ENCODE results near the gene SPINK5.
"Not testable (repeated sequence)": the region's sequence is repeated elsewhere in the genome, so short reads cannot be mapped to it uniquely, and the experiment has no call there.

The SPINK5 gene

DNA sequence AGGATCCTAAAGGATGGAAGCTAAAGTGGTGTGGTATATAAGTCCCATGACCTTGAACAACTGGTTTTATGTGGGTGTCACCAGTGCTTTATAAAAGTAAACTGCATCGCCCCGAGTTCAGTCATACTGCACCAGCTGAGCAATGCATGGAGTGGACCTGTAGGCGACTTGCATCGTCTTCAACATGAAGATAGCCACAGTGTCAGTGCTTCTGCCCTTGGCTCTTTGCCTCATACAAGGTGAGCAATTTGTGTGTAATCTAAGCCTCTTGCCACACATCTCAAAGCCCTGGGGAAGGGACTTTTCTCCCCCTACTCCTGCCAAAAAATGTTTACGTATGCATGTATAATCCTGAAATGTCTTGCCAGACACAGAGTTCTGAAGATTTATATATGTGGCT lies at the start of gene SPINK5:
SPINK5 (plus strand) TSS at position 120 of the 400 bp plus-strand sequence; CDS start at position 185, 65 bp downstream.
- no peak for DNase-seq

DNA sequence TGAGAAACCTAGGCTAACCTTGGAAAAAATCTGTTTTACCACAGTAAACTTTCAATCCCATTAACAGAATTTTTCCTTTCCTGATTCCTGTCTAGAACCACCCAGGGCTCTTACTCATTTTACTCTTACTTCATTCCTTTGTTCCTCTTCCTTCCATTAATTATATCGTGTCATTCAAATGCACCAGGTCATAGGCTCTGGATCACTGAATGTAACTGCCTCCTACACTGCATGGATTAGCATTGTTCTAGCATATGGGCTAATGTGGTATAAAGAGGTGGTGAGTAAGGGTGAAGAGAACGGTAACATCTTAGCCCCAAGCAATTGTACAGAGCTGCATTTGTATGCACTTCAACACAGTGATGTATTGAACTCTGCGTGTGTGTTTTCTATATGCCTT lies 49.5 kb upstream of the SPINK5 start:
- no peak for DNase-seq

GRCh38 chr5:148020257-148020988 lies 43.4 kb upstream of the SPINK5 start:
- no peak for DNase-seq

GRCh38 chr5:148027505-148027904 lies 36.3 kb upstream of the SPINK5 start:
- DNase-seq: no peak

DNA sequence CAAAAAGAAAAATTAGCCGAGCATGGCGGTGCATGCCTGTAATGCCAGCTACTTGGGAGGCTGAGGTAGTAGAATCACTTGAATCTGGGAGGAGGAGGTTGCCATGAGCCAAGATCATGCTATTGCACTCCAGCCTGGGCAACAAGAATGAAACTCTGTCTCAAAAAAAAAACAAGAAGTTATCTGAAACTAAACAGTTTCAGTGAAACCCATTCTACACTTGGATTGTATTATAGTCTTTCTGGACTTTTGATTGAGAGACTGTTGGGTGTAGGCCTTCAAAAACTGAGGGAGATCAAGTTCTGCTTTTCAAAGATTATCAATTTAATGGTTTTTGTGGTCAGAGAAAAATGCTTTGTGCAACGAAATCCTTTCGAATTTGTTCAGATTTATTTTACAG lies 34.6 kb upstream of the SPINK5 start:
- no peak for DNase-seq

DNA sequence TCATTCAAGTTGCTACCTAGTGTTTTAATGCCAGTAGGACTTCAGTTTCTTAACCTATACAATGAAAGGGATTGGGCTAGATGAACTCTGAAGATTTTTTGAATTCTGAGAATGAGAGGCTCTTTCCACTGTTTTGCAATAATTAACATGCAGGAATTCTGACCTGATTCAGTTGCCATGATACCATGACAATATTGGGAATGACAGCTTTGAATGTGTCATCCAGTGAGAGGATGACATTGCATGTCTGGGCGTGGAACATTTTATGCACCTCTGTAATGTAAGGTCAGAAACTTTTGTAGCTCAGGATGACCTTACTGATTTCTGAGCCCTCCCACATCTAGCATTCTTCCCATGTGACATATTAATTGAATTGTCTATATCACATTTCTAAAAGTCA lies 30.6 kb upstream of the SPINK5 start:
- no peak for DNase-seq

DNA sequence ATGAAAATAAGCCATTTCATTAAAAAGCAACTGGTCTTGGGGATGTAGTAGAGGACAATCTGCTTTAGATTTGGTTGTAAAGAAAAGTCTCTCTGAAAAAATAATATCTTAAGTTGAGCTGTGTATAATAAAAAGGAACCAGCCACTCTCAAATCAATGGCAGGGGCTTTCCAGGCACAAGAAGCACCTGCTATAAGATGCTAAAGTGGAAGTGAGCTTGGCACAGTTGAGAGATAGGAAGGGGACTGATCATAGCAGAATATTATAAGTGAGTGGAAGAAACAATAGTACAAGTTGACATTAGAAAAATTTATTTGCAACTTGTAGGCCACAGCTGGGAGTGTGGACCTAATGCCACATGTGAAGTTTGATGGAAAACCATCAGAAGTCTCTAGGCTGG lies 28.1 kb upstream of the SPINK5 start:
- no peak for DNase-seq

DNA sequence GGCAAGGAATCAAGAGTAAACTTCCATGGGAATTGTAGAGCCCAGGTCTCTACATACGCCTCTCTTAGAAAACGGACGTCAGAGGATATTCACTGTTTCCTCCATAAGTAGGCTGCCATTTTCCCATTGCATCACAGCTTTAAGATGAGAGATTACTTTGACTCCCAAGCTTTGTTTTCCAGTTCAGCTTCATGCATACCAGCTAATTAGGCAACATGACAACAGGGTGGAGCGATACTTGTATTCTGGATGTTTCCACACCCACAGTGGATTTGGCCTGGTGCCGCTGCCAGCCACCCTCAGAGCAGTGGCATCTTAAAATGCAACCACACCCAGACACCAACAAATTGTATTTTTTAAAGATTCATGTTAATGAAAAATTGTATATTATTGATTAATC lies 20.9 kb upstream of the SPINK5 start:
- no peak for DNase-seq

- no peak for DNase-seq
Observed at GRCh38 chr5:148043705-148044104, 20.1 kb upstream of the SPINK5 start.

DNA sequence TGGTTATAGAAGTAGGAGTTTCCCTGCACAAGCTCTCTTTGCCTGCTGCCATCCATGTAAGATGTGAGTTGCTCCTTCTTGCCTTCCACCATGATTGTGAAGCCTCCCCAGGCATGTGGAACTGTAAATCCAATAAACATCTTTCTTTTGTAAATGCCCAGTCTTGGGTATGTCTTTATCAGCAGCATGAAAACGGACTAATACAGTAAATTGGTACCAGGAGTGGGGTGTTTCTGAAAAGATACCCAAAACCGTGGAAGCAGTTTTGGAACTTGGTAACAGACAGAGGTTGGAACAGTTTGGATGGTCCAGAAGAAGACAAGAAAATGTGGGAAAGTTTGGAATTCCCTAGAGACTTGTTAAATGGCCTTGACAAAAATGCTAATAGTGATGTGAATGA lies 8.6 kb upstream of the SPINK5 start:
- not testable (repeated sequence) for DNase-seq

- no peak for DNase-seq
Observed at GRCh38 chr5:148060309-148060708, 3.5 kb upstream of the SPINK5 start.

- no peak for DNase-seq
Observed at GRCh38 chr5:148060881-148061280, 2.9 kb upstream of the SPINK5 start.

GRCh38 chr5:148070621-148071020 lies 6.8 kb downstream of the SPINK5 start:
- no peak for DNase-seq

DNA sequence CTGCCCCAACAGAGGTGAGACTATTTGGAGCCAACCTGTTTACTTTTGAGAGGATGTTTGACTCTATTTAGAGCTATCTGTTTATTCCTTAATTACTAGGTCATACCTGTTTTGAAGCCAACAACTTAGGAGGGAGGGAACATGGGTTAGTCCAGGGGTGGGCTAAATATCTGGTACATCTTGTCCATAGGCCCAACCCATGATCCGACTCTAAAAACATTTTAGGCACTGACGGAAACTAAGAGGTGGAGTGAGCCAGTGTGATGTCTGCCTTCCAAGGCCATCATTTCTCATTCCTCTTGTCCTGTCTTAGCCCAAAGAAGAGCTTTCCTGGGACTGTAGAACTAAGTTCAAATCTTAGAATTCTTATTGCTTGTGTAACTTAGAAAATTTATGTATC lies 8.4 kb downstream of the SPINK5 start:
- no peak for DNase-seq

GRCh38 chr5:148075529-148075928 lies 11.7 kb downstream of the SPINK5 start:
- DNase-seq: no peak

DNA sequence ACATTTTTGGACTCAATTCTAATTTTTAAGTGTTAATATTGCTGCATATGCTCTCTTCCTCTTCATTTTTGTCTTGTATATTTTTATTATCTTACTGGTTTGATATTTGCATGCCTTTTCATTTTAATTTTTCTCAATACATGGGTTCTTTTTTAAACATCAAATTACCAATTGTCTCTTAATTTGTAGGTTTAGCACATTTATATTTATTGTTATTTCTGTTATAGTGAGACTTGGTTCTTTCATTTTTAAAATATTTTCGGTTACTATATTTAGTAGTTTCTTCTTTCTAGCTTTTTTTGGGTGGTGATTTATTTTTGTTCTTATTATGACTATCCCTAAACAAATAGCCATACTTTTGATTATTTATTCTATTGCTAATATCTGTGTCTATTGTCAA lies 19.4 kb downstream of the SPINK5 start:
- DNase-seq: no peak

DNA sequence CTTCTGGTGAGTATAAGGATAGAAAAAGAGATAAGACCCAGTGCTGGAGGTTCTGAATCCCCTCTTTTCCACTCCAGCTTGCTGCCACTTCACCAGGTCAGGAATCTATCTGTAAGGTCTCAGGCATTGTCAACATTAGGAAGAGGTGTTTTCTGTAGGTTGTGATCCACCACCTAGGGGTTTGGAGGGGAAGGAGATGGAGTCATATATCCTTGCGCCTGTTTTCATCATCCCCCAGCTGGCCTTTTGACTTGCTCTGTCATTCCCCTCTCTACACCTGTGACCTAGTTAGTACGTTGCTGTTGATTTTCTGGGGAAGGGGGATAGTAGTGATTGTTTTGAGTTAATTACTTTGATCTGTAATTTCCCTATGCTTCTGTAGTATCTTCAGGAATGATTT lies 20.5 kb downstream of the SPINK5 start:
- no peak for DNase-seq

DNA sequence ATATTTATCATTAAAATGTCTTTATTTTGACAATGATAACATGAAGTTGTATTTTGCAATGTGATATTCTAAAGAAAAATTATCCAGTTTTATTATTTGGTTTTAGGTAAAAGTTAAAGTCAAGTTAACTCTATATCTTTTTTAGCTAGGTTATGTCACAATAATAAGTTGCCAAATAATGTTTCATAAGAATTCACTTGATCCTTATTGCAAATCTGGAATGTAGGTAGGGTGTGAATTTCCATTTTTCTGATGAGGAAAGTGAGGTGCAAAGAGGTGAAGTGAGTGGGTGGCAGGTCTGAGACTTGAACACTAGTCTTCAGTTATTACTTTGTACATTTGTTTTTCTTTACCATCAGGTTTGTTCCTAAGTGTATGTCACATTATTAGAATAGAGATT lies 21.5 kb downstream of the SPINK5 start:
- no peak for DNase-seq

DNA sequence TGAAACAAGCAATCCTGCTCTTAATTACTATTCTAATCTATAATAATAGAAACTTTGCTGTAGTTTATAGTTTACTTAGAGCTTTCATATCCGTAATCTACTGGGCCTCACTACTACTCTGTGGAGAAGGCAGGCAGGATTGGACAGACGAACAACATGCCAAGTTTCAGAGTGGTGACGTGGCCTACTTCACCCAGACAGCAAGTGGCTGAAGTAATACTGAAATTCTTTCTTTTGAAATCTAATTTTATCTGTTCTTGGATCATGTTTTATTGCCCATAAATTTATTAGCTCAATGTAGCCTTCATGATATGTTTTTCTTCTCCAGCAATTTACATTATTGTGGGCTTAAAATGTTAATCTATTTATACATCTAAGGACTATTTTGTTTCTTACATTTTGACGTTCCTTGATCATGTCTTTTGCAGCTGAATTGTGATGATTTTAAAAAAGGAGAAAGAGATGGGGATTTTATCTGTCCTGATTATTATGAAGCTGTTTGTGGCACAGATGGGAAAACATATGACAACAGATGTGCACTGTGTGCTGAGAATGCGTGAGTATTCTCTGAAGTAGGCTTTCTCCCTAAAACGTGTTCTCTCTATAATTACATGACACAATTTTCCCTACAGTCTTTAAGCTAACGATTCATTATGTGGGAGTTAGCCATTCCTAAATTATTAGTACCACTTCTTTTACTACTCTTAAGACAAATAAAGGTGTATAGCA lies 22.4 kb downstream of the SPINK5 start:
- DNase-seq: no peak

GRCh38 chr5:148090146-148090772 lies 26.5 kb downstream of the SPINK5 start:
- no peak for DNase-seq

DNA sequence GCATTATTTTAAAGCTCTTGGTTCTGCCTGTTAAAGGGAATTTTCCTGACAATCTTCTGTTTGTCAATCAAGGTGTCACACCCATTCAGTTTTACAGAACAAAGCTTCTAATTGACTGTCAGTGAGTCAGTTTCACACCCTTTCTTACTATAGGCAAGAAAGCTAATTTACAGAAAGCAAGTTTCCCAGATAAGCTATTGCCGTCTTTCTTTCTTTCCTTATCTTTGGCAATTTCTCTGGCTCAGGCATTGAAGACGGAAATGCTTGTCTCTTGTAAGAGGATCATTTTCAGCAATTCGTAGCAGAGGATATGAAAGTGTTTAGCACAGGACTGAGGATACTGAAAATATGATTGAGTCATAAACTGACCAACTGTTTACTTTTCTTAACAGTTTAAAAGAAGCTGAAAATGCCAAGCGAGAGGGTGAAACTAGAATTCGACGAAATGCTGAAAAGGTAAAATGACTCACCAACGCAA lies 27.0 kb downstream of the SPINK5 start:
- no peak for DNase-seq

DNA sequence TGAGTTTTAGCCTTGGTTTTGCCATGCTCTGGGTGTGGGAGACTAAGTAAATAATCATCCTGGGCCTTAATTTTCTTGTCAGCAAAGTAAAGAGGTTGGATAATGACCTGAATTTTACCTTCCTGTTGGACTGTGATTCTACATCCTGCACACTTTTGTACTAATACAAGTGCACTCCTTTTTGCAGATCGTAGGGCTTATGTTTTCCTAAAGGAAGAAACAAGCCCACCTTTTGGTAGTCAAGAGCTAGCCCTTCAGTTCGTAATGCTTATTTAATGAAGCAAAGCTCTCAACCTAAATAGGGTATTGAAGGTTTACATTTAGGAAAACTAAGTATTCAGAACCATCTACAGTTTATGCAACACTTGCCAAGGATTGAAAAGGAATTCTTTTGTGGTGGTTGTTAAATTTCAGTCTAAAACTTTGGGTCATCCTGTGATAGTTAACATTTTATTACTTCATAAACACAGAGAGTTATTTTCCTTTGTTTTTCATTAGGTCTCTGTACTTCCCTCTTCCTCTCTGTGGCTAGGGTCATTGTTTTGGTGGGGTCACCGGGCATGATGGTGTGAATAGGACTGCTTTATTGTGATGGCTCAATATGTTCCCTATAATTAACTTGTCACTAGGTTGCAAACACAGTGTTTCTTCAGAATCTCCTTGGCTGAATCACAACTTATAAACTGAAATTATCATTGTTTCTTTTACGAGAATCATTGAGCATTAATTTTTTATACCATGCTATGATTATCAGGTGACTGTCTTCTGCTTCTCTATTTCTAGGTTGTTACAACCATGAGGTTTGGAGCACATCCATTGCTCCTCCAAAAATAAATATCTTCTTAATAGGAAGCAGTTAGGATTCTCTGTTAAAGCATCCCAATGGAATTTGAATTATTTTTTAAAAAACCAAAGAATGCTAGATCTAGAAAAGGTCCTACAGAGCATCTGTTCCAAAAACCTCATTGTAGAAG lies 28.5 kb downstream of the SPINK5 start:
- no peak for DNase-seq

DNA sequence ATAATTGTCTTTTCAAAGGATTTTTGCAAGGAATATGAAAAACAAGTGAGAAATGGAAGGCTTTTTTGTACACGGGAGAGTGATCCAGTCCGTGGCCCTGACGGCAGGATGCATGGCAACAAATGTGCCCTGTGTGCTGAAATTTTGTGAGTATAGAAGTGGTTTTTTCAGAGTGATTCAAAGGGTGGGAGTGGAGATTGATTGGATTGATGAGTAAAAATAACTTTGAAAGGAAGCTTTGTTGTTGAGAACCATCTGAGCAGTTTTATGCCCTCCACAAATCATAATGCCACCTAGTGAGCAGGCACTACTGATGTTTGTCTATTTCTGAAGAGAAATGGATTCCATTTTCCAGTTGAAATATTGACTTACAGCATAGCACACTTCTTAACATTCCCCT lies 30.6 kb downstream of the SPINK5 start:
- no peak for DNase-seq
